ENCODE results near the gene CMTM8.

Gene CMTM8

DNA sequence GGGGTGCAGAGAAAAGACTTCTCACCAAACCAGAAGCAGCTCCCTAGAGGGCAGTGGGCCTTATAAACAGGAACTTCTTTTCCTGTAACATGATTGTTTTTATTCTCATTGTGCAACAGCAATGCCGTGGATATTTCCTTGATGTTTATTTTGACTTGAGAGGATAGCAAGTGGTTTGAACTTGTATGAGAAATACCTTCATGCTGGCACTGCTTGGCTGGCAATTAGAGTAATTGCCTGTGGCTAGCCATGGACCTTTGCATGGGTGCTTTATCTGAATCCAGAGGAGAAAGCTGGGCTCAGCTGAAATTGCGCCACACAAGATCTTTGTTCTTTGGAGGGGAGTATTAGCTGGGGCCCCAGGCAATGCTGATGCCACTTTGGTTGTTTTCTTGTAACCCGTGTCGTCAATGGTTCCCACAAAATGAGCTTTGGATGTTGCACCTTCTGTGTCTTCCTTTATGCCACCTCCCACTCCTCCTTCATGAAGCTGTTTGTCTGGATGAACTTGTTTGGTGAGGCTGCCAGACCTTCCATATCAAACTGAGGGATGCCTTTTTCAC, 37.9 kb downstream of the CMTM8 start:
- TF ChIP-seq, protein P1, sequence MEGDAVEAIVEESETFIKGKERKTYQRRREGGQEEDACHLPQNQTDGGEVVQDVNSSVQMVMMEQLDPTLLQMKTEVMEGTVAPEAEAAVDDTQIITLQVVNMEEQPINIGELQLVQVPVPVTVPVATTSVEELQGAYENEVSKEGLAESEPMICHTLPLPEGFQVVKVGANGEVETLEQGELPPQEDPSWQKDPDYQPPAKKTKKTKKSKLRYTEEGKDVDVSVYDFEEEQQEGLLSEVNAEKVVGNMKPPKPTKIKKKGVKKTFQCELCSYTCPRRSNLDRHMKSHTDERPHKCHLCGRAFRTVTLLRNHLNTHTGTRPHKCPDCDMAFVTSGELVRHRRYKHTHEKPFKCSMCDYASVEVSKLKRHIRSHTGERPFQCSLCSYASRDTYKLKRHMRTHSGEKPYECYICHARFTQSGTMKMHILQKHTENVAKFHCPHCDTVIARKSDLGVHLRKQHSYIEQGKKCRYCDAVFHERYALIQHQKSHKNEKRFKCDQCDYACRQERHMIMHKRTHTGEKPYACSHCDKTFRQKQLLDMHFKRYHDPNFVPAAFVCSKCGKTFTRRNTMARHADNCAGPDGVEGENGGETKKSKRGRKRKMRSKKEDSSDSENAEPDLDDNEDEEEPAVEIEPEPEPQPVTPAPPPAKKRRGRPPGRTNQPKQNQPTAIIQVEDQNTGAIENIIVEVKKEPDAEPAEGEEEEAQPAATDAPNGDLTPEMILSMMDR (IDR thresholded peaks at IDR 0.05; ENCODE audit: borderline replicate concordance, insufficient read depth, low read depth, low read length) = no peak
- no peak overlapping the region for H3K4me3 ChIP-seq (ENCODE audit: low read depth, low read length)

DNA sequence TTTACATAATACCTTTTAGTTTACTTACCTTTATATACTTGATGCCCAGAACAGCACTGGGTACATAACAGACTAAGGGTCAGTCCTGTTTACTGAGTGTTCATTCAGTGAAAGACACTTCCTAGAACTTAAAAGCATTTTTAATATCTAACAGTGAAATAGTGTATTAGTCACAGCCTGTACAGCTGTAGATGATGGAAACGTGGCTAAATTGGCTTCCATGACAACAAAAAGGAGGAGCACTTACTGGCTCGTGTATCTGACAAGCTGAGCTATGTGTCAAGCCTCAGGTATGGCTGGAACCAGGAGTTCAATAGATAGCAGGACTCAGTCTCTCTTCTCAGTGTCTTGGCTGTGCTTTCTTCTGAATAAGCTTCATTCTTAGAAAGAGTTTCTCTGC, 40.2 kb downstream of the CMTM8 start:
- TF ChIP-seq, protein P1 (IDR thresholded peaks at IDR 0.05; ENCODE audit: borderline replicate concordance, insufficient read depth, low read depth, low read length) = no peak

DNA sequence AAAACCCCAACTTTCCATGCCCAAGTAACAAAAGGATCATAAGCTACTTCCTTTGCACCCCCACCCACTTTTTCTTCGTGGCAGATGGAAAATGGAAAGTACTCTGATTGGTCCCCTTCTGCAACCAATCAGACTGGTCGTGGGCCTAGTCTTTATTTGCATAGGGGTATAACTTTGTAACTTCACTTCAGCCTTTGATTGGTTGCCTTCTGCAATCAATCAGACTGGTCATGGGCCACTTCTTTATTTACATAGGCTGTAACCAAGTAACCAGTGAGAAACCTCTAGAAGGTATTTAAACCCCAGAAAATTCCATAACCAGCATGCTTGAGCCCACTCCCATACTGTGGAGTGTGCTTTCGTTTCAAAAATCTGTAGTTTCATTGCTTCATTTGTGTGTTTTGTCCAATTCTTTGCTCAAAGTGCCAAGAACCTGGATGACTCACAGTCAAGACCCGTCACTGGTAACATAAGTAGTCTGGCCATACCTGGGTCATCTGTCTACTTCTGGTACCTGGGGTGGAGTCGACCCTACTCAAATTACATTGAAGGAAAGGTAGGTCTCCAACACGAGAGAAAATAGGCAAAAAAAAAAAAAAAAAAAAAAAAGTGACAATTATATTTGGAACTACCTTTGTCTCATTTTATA, 41.9 kb downstream of the CMTM8 start:
- TF ChIP-seq, protein P1 (IDR thresholded peaks at IDR 0.05; ENCODE audit: borderline replicate concordance, insufficient read depth, low read depth, low read length) = no peak
- no peak overlapping the region for H3K4me3 ChIP-seq (ENCODE audit: low read depth, low read length)

More for the DNA sequence above, 40.2 kb downstream of the CMTM8 start:
- no peak overlapping the region for H3K4me3 ChIP-seq (ENCODE audit: low read depth, low read length)

DNA sequence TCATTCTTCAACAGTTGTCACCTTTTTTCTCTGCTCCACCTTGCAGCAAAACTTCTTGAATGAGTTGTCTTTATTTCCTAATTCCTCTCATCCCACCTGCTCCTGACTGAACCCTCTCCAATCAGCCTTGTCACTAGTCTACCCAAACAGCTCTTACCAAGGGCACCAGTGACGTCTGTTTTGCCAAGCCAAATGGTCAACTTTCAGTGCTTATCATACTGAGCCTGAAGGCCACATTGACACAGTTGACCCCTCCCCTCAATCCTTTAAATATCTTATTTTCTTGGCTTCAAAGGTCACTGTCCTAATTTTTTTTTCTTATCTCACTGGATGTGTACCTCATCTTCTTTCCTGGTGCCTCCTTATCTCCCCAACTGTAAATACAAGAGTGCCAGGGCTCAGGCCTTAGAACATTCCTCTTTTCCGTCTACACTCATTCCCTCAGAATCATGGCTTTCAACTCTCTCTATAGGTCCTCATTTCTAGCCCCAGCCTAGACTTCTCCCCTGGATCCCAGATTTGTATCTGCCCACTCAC, 43.2 kb downstream of the CMTM8 start:
- TF ChIP-seq, protein P1 (IDR thresholded peaks at IDR 0.05; ENCODE audit: borderline replicate concordance, insufficient read depth, low read depth, low read length) = no peak
- no peak overlapping the region for H3K4me3 ChIP-seq (ENCODE audit: low read depth, low read length)

DNA sequence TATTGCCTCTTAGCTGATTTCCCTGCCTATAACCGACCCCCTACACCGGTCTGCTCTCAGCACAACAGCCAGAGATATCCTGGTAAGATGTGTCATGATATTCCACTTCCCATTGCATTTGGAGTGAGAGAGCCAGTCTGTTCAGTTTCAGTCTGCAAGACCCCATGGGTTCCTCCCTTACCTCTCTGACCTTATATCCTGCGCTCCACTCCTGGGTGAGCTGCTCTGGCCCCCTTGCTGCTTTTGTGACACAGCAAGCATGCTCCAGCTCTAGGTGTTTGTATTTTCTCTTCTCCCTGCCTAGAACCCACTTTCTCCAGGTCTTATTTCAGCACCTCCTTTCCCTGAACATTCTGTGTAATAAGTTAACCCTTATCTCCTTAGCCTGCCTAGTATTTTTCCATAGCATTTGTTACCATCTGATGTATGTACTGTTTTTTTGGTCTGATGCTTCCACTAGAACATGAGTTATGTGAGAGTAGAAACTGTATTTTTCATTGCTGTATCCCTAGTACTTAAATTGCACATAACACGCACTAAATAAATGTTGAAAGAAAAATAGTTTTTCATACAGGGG, 44.2 kb downstream of the CMTM8 start:
- TF ChIP-seq, protein P1 (IDR thresholded peaks at IDR 0.05; ENCODE audit: borderline replicate concordance, insufficient read depth, low read depth, low read length) = no peak

DNA sequence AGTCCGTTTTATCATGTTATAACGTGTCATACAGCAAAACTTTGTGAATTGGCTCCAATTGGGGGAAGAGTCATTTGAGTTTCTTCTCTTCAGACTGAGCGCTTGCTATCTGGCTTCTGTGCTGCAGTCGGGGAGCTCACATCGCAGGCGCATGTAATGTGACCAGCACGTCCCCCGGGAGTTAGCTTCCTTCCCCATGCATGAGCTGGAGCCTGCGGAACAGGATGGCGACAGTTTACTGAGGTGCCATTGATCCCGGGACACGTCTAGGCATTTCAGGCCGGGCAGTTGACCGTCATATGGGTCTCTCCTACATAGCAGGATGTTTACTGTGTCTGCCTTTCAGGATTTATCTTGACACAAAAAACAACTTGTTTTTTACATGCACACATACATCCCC, 44.8 kb downstream of the CMTM8 start:
- no peak overlapping the region for H3K4me3 ChIP-seq (ENCODE audit: low read depth, low read length)
- TF ChIP-seq, protein P1 (IDR thresholded peaks at IDR 0.05; ENCODE audit: borderline replicate concordance, insufficient read depth, low read depth, low read length) = no peak

More for the DNA sequence above, 44.2 kb downstream of the CMTM8 start:
- H3K4me3 ChIP-seq (ENCODE audit: low read depth, low read length) = no peak overlapping the region

Measured in GM12875 (cell line).